SKM-1 (cell line): ENCODE data around the gene PRKCSH.
"Not testable (repeated sequence)": the region's sequence is repeated elsewhere in the genome, so short reads cannot be mapped to it uniquely, and the experiment has no call there.

Source experiments
- DNase-seq: peaks from one replicate; lab custom pipeline; 2025; ENCODE audit not compliant: unreplicated experiment; lab: John Stamatoyannopoulos, UW

PRKCSH gene

DNA sequence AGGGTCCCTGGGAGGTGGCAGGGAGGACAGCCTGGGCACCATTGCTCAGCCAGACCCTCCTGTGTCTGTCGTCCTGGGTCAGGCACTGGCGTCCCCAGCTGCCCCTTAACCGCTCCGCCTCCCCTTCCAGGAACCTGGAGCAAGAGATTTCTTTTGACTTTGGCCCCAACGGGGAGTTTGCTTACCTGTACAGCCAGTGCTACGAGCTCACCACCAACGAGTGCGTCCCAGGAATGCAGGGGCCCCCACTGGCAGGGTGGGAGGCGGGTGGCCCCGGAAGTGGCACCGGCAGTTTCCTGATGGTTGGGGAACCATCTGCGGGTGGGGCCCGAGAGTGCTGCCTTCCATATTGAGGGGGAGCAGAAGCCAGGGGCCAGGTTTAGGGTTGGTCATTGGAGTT lies 13.0 kb downstream of the PRKCSH start:
- DNase-seq, result no peak

DNA sequence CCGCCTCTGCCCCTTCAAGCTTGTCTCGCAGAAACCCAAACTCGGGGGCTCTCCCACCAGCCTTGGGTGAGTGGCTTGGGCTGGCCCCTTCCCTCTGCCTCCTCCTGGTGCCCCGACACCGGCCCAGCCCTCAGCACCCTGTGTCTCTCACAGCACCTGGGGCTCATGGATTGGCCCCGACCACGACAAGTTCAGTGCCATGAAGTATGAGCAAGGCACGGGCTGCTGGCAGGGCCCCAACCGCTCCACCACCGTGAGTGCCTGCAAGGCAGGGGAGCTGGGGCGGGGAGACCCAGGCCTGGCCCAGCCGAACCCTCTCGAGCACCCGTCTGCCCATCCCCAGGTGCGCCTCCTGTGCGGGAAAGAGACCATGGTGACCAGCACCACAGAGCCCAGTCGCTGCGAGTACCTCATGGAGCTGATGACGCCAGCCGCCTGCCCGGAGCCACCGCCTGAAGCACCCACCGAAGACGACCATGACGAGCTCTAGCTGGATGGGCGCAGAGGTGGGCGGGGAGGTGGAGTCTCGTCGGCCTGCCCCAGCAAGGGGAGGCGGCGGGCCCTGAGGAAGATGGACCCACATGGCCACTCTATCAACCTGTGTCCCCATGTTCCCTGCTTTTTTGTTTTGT lies 13.6 kb downstream of the PRKCSH start:
- DNase-seq, result no peak

DNA sequence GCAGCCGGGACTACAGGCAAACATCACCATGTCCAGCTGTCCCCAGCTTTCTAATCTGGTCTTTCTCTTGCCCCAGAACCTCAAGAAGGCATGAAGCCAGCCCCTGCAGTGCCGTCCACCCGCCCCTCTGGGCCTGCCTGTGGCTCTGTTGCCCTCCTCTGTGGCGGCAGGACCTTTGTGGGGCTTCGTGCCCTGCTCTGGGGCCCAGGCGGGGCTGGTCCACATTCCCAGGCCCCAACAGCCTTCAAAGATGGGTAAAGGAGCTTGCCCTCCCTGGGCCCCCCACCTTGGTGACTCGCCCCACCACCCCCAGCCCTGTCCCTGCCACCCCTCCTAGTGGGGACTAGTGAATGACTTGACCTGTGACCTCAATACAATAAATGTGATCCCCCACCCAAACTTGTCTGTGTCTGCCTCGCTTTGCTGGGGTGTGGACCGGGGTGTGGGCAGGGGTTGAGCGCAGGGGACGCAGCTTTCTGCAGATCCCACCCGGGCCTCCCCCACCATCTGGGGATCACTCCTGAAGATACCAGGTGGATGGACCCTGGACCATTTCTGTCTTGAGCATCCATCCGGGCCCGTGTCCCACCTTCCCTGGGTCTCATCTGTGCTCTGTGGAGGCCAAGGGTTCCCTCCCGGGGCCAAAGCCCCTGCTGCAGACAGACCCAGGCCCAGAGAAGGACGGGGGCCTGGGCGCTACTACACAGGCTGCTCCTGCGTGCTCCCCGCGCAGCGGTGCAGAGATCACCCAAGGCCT lies 15.3 kb downstream of the PRKCSH start:
- no peak for DNase-seq

DNA sequence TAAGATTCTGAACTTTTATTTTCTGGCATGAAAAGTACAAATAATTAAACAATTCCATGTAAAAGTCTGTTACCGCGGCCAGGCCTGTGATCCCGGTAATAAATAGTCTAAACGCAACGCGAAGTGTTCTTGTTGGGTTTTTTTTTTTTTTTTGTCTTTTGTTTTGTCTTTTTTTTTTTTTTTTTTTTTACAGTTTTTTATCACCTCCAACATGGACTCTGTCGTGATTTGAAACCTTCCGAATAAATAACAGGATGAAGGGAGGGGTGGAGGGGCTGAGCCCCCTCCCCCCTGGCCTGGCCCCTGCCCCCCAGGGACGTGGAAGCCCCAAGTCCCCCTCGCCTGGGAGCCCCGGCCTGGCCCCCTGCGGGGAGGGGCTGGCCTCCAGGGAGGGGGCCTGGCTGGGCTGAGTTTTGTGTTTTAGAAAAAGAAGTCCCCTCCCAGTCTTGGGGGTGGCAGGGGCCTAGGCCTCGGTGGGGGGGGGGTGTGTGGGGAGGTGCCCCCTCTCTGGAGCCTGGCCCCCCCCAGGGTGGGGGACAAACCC lies 16.0 kb downstream of the PRKCSH start:
- DNase-seq, result no peak

DNA sequence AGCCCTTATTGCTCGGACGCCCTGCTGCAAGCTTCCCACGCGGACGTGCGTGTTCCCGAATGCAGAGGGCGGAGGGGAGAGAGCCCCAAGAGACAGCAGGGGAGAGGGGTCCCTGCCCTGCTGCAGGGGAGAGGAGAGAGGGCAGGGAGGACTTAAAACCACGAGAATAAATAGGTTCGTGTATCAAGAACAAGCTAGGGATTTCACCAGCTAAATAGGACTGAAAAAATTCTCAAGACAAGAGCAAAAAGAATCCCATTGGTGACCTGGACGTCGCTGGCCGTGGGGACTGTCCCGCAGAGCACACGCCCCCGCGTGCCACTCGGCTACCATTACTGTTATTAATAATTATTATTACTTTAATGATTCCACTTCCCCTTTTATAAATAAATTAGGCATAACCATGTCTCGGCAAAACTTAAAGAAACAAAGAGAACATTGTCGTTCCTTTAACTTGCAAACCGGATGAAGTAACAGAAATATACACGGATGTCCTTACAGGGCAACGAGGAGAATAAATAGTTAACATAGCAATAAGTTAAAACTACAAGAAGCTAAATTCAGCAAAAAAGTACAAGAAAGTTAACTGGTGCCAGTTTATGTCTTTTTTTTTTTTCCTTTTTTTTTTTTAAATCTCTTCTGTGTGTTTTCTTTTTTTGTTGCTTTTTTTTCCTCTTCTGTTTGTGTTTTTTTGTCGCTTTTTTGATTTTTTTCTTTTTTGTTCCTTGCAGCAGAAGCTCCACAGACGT lies 16.6 kb downstream of the PRKCSH start:
- no peak for DNase-seq

DNA sequence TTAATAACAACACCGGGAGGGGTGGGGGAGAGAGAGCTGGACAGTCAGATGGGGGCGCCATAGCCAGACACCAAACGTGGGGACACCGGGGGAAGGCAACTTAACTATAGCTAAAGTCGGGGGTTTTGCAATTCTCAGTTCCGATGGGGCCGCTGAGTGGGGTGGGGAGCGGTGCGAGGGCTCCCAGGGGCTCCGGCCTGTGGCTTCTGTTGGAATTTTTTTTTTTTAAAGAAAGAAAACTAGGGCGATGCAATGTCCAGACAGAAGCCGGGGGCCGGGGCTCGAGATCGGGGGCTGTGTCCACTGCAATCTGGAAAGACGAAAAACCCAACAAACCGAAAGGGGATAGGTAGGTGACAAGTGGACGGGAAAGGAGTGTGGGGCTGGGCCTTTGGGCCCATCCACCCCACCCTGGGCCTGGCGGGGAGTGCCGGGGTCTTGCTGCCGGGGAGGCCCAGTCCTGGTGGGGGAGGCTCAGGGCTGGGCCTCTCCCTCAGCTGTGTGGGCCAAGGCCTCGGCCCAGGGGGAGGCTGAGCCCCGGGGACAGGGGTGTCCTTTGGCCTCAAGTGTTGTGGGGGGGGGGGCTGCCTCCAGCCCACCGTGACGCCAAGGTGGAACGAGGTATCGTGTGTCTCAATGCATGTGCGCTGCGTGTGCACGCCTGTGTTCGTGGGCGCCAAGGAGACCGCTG lies 17.3 kb downstream of the PRKCSH start:
- DNase-seq, result no peak

DNA sequence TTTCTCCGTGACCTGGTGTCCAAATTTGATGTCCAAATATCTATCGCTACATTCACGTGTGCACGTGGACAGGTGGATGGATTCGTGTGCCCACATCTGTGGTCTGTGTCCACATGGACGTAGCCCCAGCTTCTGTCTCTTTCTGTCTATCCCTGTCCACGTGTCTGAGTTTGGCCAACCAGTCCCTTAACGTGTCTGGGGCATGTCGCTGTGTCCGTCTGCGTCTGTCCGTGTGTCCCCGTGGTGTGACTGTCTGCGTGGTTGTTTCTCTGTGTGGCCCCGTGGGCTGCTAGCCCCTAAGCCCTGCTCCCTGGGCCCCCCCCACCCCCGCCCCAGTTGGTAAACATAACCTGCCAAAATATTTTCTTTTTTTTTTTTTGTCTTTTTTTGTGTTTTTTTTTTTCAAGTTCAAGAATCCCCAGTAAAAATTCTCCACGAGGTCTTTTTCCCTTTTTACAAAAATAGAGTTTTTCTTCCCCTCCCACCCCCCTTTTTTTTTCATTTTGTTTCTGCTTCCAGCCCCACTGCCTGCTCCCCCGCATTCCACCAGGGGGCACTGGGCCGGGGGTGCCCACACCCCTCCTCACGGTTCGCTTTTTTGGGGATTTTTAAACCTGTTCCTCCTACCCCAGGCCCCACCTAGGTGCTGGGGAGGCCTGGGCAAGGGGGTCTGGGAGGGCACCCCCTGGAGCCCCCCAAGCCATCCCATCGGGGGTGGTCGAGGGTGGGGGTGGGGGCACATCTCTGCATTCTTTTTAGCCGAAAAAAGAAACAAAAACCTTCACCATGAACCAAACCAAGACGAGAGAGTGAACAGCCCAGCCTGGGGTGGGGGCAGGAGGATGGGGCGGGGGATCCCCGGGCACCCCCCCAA lies 18.3 kb downstream of the PRKCSH start:
- no peak for DNase-seq

DNA sequence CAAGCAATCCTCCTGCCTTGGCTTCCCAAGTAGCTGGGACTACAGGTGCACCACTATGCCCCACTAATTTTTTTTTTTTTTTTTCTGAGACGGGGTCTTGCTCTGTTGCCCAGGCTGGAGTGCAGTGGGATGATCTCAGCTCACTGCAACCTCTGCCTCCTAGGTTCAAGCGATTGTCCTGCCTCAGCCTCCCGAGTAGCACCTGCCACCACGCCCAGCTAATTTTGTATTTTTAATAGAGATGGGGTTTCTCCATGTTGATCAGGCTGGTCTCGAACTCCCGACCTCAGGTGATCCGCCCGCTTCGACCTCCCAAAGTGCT lies 19.8 kb downstream of the PRKCSH start:
- DNase-seq, result not testable (repeated sequence)

DNA sequence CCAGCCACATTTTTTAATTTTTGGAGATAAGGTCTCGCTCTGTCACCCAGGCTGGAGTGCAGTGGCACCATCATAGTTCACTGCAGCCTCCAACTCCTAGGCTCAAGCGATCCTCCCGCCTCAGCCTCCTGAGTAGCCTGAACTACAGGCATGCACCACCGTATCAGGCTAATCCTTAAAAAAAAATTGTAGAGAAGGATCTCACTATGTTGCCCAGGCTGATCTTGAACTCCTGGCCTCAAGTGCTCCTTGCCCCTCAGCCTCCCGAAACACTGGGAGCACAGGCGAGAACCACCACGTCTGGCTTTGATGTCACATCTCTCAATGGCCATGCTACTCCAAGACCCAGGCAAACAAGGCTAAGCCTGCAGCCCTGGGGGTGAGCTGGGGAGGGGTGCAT lies 21.2 kb downstream of the PRKCSH start:
- no peak for DNase-seq

DNA sequence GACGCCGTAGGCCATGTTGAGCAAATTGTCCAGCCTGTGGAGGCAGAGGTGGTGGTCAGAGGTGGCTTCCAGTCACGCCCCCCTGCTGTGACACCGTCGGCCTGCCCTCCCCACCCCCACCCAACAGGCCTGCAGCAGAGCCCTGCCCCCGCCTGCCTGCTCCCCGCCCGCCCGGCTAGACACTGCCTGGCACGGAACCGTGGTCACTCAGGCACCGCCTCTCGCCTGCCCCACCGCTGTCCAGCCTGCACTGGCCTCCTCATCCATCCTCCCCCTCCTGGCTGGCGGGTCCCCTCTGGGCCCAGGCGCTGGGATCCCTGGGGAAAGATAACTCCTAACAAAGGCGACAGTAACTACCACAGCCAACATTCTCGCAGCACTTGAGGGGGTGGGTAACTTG lies 21.7 kb downstream of the PRKCSH start:
- DNase-seq, result no peak

DNA sequence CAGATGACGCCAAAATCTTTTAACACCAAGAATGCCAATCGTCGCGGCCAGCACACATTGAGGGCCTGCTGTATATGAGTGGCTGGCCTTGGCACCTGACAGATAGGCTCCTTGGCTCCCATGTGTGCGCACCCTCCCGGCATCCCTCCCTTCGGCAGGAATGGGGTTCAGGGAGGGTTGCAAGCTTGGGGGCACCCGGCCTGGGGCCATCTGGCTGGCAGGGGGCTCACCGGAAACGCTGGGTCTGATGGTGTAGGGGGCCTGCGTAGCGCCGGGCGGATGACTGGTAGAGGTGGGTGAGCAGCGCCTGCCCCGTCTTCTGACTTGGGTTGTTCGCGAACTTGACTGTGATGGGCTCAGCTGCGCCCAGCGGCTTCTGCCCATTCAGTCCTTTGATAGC lies 22.4 kb downstream of the PRKCSH start:
- DNase-seq, result no peak

DNA sequence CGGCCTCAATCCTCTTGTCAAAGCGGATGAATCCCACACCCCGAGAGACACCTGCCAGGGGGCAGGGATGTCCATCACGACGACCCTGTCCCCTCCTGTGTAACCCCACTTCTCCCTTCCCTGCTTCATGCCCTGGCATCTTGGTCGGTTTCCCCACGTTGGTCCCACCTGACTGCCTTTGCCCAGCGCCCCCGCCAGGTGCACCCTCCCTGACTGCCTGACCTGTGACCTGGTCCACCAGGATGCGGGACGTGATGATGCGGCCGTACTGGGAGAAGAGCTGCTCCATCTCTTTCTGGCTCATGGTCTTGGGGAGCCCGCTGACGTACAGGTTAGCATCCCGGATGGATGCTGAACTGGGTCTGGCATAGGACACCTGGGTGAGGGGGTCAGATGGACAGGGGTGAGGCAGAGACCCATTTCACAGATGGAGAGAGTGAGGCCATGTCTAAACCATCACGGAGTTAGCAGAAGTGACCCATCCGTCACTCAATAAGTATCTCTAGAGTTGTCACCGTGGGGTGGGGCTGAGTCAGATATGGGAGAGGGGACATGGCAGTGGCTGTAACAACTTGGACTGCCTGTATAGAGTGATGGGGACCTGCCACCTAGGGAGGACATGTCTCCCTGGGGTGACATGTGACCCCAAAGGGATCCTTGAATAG lies 22.9 kb downstream of the PRKCSH start:
- no peak for DNase-seq

DNA sequence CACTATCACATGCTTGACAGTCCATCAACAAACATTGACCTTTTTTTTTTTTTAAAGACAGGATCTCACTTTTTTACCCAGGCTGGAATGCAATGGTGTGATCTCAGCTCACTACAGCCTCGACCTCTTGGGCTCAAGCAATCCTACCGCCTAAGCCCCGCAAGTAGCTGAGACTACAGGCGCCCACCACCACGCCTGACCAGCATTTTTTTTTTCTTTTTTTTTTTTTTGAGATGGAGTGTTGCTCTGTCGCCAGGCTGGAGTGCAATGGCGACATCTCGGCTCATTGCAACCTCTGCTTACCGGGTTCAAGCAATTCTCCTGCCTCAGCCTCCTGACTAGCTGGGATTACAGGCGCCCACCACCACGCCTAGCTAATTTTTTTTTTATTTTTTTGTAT lies 23.5 kb downstream of the PRKCSH start:
- not testable (repeated sequence) for DNase-seq

DNA sequence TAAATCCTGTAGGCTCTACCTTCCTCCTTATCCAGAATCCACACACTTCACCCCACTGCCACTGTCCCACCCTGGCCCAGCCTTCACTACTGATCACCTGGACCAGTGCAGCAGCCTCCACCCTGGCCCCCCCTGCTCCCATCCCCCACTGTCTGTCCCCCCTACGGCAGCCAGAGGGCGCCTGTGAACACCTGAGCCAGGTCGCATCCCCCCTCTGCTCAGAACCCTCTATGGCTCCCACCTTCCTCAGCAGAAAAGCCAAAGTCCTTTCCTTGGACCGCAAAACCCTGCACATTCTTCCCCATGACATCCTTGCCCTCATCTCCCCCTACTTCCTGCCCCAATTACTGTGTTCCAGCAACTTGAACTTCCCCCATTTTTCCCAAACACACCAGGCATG lies 24.8 kb downstream of the PRKCSH start:
- no peak for DNase-seq

DNA sequence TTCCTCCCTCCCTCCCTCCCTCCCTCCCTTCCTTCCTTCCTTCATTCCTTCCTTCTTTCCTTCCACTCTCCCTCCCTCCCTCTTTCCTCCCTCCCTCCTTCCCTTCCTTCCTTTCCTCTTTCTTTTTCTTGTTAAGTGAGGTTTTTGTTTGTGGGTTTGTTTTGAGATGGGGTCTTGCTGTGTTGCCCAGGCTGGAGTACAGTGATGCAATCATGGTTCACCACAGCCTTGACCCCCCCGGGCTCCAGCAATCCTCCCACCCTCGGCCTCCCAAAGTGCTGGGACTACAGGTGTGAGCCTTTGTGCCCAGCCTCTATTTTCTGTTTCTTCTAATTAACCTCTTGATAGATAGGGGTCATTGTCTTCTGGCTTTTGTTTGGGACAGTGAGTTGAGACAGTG lies 26.0 kb downstream of the PRKCSH start:
- DNase-seq, result no peak

DNA sequence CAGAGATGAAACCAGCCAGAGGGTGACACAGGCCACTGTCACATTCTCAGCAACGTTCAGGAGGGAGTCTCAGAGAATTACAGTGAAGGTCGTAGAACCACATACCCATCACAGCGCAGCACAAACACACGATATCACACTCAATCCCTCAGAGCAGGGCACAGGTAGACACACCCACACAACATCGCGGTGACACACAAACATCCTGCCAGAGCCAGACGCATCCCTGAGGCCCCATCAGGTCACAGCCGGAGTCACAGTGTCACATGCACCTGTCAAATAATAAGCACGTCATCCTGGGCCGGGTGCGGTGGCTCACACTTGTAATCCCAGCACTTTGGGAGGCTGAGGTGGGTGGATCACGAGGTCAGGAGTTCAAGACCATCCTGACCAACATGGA lies 28.0 kb downstream of the PRKCSH start:
- no peak for DNase-seq

DNA sequence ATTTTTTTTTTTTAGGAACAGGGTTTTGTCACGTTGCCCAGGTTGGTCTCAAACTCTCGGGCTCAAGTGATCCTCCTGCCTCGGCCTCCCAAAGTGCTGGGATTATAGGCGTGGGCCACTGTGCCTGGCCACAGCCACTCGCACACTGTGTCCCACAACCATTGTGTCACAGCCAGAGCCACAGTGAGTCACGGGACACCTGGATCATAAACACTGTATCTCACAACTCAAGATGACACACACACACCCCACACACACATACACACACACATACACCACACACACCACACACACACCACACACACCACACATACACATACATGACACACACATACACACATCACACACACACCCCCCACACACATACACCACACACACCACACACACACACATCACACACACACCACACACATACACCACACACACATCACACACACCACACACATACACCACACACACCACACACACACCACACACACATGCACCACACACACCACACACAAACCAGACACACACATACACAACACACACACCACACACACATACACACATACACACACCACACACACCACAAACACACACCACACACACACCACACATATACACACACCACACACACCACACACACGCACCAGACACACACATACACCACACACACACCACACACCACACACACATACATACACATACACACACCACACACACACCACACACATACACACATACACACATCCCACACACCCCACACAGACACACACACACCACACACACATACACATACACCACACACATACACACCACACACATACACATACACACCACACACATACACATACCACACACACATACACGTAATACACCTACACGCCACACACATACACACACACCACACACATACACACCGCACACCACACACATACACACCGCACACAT lies 29.2 kb downstream of the PRKCSH start:
- DNase-seq, result no peak

DNA sequence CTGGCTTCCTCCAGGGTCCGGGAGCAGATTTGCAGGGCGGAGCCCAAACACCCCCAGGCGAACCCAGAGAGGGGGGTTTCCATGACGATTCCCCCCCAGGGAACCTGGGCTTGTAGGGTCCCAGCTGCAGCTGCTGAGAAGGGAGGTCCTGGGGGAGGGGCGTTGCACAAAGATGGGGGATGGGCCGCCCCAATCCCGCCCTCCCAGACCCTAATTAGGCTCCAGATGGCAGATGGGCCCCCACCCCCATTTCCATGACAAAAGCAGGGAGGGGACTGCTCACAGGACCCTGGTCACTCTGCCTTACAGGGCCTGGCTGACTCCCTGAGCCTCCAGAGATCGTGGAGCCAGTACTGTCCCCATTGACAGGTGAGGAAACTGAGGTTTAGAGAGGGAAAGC lies 30.2 kb downstream of the PRKCSH start:
- no peak for DNase-seq

DNA sequence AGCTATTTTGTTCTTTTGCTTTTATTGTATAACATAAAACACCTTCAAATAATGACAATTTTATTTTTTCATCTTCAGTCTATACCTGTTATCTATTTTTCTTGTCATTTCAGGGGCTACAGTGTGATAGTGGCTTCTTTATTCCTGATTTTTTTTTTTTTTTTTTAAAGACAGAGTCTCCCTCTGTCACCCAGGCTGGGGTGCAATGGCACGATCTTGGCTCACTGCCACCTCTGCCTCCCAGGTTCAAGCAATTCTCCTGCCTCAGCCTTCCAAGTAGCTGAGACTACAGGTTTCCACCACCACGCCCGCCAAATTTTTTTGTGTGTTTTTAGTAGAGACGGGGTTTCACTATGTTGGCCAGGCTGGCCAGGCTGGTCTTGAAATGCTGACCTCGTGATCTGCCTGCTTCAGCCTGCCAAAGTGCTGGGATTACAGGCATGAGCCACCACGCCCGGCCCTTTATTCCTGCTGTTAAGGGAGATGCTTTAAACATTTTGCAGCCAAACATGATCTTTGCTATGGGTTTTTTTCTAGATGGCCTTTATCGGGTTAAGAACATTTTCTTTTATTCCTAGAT lies 32.9 kb downstream of the PRKCSH start:
- not testable (repeated sequence) for DNase-seq
